H9 (cell line): ENCODE data around the gene IL20RB. TPM values are rescaled to one million over a fixed set of nuclear protein-coding genes. Genes with fewer than 3 reads are reported as not detected.

Experiments used
- DNase-seq: peaks from one replicate; pipeline ENCODE4 v3.0.0-alpha.2; 2017
- H2AFZ ChIP-seq: one replicate; pipeline ENCODE4 v1.6.1; 2013; ENCODE audit warnings: mild to moderate bottlenecking, low read length, control low read depth, moderate library complexity
- H2AK5ac ChIP-seq: 2 replicates; pipeline ENCODE4 v1.6.1; 2013; ENCODE audit warnings: low read length, control low read depth, mixed read lengths; ENCODE audit not compliant: insufficient read length
- H2BK120ac ChIP-seq: one replicate; pipeline ENCODE4 v1.6.1; 2013; ENCODE audit warnings: low read depth, mild to moderate bottlenecking, low read length, control low read depth, inconsistent platforms; ENCODE audit not compliant: poor library complexity, severe bottlenecking
- H2BK12ac ChIP-seq: 2 replicates; pipeline ENCODE4 v1.6.1; 2013; ENCODE audit warnings: low read length, control low read depth, mixed read lengths, low read depth; ENCODE audit not compliant: insufficient read length
- H2BK15ac ChIP-seq: 2 replicates; pipeline ENCODE4 v1.6.1; 2013; ENCODE audit warnings: low read depth, low read length, control low read depth
- H2BK20ac ChIP-seq: one replicate; pipeline ENCODE4 v1.6.1; 2013; ENCODE audit warnings: low read depth, mild to moderate bottlenecking, low read length, control low read depth, inconsistent platforms; ENCODE audit not compliant: poor library complexity, severe bottlenecking
- H2BK5ac ChIP-seq: 2 replicates; pipeline ENCODE4 v1.6.1; 2013; ENCODE audit warnings: low read length, control low read depth, mixed read lengths; ENCODE audit not compliant: insufficient read length
- H3K14ac ChIP-seq: 2 replicates; pipeline ENCODE4 v1.6.1; 2013; ENCODE audit warnings: low read length, control low read depth; ENCODE audit not compliant: insufficient read depth
- H3K18ac ChIP-seq: 2 replicates; pipeline ENCODE4 v1.6.1; 2013; ENCODE audit warnings: low read depth, mild to moderate bottlenecking, mixed read lengths, low read length, control low read depth; ENCODE audit not compliant: insufficient read length
- H3K23ac ChIP-seq: 2 replicates; pipeline ENCODE4 v1.6.1; 2013; ENCODE audit warnings: low read length, control low read depth, mixed read lengths, low read depth; ENCODE audit not compliant: insufficient read length
- H3K23me2 ChIP-seq: 2 replicates; pipeline ENCODE4 v1.6.1; 2013; ENCODE audit warnings: low read depth, mild to moderate bottlenecking, mixed read lengths, low read length, control low read depth; ENCODE audit not compliant: insufficient read length, poor library complexity, severe bottlenecking
- H3K27ac ChIP-seq: 2 replicates; pipeline ENCODE4 v1.5.1; 2013; ENCODE audit warnings: low read length, control low read depth, mixed read lengths, low read depth; ENCODE audit not compliant: insufficient read length
- H3K27me3 ChIP-seq: 2 replicates; pipeline ENCODE4 v1.6.1; 2013; ENCODE audit warnings: low read length, control low read depth, inconsistent platforms; ENCODE audit not compliant: insufficient read depth
- H3K4ac ChIP-seq: 2 replicates; pipeline ENCODE4 v1.6.1; 2013; ENCODE audit warnings: low read depth, mild to moderate bottlenecking, control low read depth, inconsistent platforms, low read length, moderate library complexity
- H3K4me1 ChIP-seq: 2 replicates; pipeline ENCODE4 v1.6.1; 2013; ENCODE audit warnings: low read length, control low read depth, inconsistent platforms; ENCODE audit not compliant: insufficient read depth
- H3K4me2 ChIP-seq: 2 replicates; pipeline ENCODE4 v1.6.1; 2013; ENCODE audit warnings: low read length, control low read depth, mixed read lengths; ENCODE audit not compliant: insufficient read length, insufficient read depth
- H3K56ac ChIP-seq: 2 replicates; pipeline ENCODE4 v1.6.1; 2013; ENCODE audit warnings: low read depth, mild to moderate bottlenecking, mixed read lengths, low read length, control low read depth; ENCODE audit not compliant: insufficient read length
- H3K79me1 ChIP-seq: 2 replicates; pipeline ENCODE4 v1.6.1; 2013; ENCODE audit warnings: low read depth, mild to moderate bottlenecking, moderate library complexity, low read length, control low read depth, inconsistent platforms; ENCODE audit not compliant: insufficient read depth, poor library complexity, severe bottlenecking
- H3K79me2 ChIP-seq: 2 replicates; pipeline ENCODE4 v1.6.1; 2013; ENCODE audit warnings: low read length, control low read depth, inconsistent platforms; ENCODE audit not compliant: insufficient read depth
- H3K9ac ChIP-seq: 2 replicates; pipeline ENCODE4 v1.6.1; 2013; ENCODE audit warnings: low read length, control low read depth, mixed read lengths; ENCODE audit not compliant: insufficient read length; ENCODE audit errors: extremely low read depth
- H3K9me3 ChIP-seq: one replicate; pipeline ENCODE4 v1.6.1; 2013; ENCODE audit warnings: low read depth, low read length, inconsistent platforms; ENCODE audit not compliant: control insufficient read depth
- H3T11ph ChIP-seq: one replicate; pipeline ENCODE4 v1.6.1; 2013; ENCODE audit warnings: mild to moderate bottlenecking, low read length, control low read depth, inconsistent platforms
- H4K20me1 ChIP-seq: one replicate; pipeline ENCODE4 v1.6.1; 2013; ENCODE audit not compliant: control insufficient read depth, insufficient read length, insufficient read depth
- H4K5ac ChIP-seq: 2 replicates; pipeline ENCODE4 v1.6.1; 2013; ENCODE audit warnings: low read depth, mild to moderate bottlenecking, mixed read lengths, low read length, control low read depth; ENCODE audit not compliant: insufficient read length
- H4K8ac ChIP-seq: replicated peaks from 2 replicates; pipeline ENCODE4 v1.6.1; 2013; ENCODE audit warnings: low read length, control low read depth, mixed read lengths, low read depth; ENCODE audit not compliant: insufficient read length
- H4K91ac ChIP-seq: 2 replicates; pipeline ENCODE4 v1.6.1; 2013; ENCODE audit warnings: low read depth, mild to moderate bottlenecking, moderate library complexity, mixed read lengths, low read length, control low read depth; ENCODE audit not compliant: insufficient read length
- H3K27ac Mint-ChIP-seq, 3 experiments: 2 replicates in 2 of 3; 3 replicates in 1 of 3; pipeline ENCODE4 v1.8.0; 2020 to 2021; ENCODE audit warnings: mixed read lengths in 3 of 3, mild to moderate bottlenecking in 1 of 3, moderate library complexity in 1 of 3
- H3K27me3 Mint-ChIP-seq: 2 replicates; pipeline ENCODE4 v1.8.0; 2021; ENCODE audit warnings: low read depth, mild to moderate bottlenecking, moderate library complexity, mixed read lengths
- H3K36me3 Mint-ChIP-seq, 3 experiments: 2 replicates in 2 of 3; 3 replicates in 1 of 3; pipeline ENCODE4 v1.8.0; 2020 to 2021; ENCODE audit warnings: low read depth in 3 of 3, mixed read lengths in 3 of 3; ENCODE audit not compliant: insufficient read depth in 1 of 3
- H3K4me1 Mint-ChIP-seq, 2 experiments: 2 replicates each; pipeline ENCODE4 v1.8.0; 2020; ENCODE audit warnings: mixed read lengths in 2 of 2
- H3K4me3 Mint-ChIP-seq, 2 experiments: 2 replicates in 1 of 2; 3 replicates in 1 of 2; pipeline ENCODE4 v1.8.0; 2020 to 2021; ENCODE audit warnings: mild to moderate bottlenecking in 2 of 2, mixed read lengths in 2 of 2, moderate library complexity in 1 of 2
- H3K9me3 Mint-ChIP-seq, 2 experiments: 2 replicates in 1 of 2; 3 replicates in 1 of 2; pipeline ENCODE4 v1.8.0; 2020; ENCODE audit warnings: mild to moderate bottlenecking in 2 of 2, mixed read lengths in 2 of 2, moderate library complexity in 1 of 2
- WGBS: extraction: QIAGEN DNeasy Blood & Tissue Kit; methylation state at CpG from one replicate; pipeline ENCODE4 v1.1.7; 2013; ENCODE audit warnings: missing lambda C conversion rate, low lambda C conversion rate, mixed read lengths; ENCODE audit not compliant: insufficient read length; ENCODE audit errors: extremely low coverage; 5-methylcytosine and 5-hydroxymethylcytosine counted together
- total RNA-seq: library from RNA; stranded (reverse); gene quantifications from 2 replicates; pipeline ENCODE4 v1.2.1, GENCODE V29; 2021
- TF ChIP-seq, protein P1 (sequence below): fragments of 200-600 bp; sonication (generic); conservative IDR thresholded peaks from 3 replicates; pipeline ENCODE4 v1.8.0; 2021; ENCODE audit warnings: antibody characterized with exemption, mild to moderate bottlenecking

The IL20RB gene
- total RNA-seq, 1 experiment from 2014 or later: 1.5 TPM

DNA sequence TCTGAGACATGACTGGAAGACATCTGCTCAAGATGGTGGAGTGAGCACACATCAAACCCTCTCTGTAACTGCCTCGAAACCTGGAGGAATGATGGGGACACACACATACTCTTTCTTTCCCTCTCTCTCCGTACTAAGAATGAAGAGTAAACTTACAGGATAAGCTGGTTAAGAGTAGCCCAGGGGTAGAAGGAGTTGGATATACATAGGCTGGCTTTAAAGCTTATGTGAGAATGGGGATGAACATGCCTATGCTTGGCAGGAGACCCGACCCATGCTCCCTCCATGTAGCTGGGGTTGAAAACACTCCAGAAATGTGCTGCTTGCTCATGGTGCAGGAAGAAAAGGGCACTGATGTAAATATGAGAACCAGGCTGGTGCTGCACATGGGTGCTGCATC lies 68.9 kb downstream of the IL20RB start:
- no peak overlapping the region for H3K4me3 Mint-ChIP-seq
- Histone ChIP-seq H3K56ac (no peak overlapping the region), H3K9me3 (no peaks in the 10 kb centered on the region), H3T11ph (no peak overlapping the region), H4K91ac (no peak overlapping the region), H2AFZ (no peak overlapping the region), H3K79me1 (no peaks in the 10 kb centered on the region), H3K23ac (no peak overlapping the region), H3K79me2 (no peaks in the 10 kb centered on the region), H2BK15ac (no peak overlapping the region), H2BK12ac (no peak overlapping the region), H3K4me2 (no peak overlapping the region), H3K27ac (no peak overlapping the region), H3K14ac (no peak overlapping the region), H2BK20ac (no peak overlapping the region), H3K27me3 (no peaks in the 10 kb centered on the region), H4K20me1 (no peaks in the 10 kb centered on the region), H4K8ac (no peak overlapping the region), H3K4ac (no peak overlapping the region), H2BK5ac (no peak overlapping the region), H2BK120ac (no peak overlapping the region), H2AK5ac (no peak overlapping the region), H3K18ac (no peak overlapping the region), H3K9ac (no peak overlapping the region), H4K5ac (no peak overlapping the region), H3K4me1 (no peaks in the 10 kb centered on the region), H3K23me2 (no peaks in the 10 kb centered on the region)
- no peaks in the 10 kb centered on the region; a peak in 1 of 5 replicates for H3K9me3 Mint-ChIP-seq
- H3K4me1 Mint-ChIP-seq: peaks cover 9 to 10% of the 10 kb centered on the region in 2 experiments
- H3K27ac Mint-ChIP-seq: no peak overlapping the region
- TF ChIP-seq, protein P1, sequence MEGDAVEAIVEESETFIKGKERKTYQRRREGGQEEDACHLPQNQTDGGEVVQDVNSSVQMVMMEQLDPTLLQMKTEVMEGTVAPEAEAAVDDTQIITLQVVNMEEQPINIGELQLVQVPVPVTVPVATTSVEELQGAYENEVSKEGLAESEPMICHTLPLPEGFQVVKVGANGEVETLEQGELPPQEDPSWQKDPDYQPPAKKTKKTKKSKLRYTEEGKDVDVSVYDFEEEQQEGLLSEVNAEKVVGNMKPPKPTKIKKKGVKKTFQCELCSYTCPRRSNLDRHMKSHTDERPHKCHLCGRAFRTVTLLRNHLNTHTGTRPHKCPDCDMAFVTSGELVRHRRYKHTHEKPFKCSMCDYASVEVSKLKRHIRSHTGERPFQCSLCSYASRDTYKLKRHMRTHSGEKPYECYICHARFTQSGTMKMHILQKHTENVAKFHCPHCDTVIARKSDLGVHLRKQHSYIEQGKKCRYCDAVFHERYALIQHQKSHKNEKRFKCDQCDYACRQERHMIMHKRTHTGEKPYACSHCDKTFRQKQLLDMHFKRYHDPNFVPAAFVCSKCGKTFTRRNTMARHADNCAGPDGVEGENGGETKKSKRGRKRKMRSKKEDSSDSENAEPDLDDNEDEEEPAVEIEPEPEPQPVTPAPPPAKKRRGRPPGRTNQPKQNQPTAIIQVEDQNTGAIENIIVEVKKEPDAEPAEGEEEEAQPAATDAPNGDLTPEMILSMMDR: no peak
- H3K36me3 Mint-ChIP-seq: no peaks in the 10 kb centered on the region
- DNase-seq: no peak
- WGBS: no CpG with 5 or more reads among the region's 3 CpGs
- H3K27me3 Mint-ChIP-seq: peaks cover 10% of the 10 kb centered on the region
